Adrenal gland (tissue), 12 donors: ENCODE measurements around the gene KCNH1. TPM values are rescaled to one million over a fixed set of nuclear protein-coding genes. Genes with fewer than 3 reads are reported as not detected.

Source experiments
- DNase-seq, 7 donors: peaks; one replicate each; pipeline ENCODE4 v3.0.0-alpha.2; 2019 to 2020
- H3K27ac ChIP-seq, 5 donors: fragments of 200-600 bp; sonication (generic) in 4 of 5; 1 replicate in 3 of 5; 2 replicates in 2 of 5; pipeline versions ENCODE4 v1.5.1 to v1.8.0; 2016 to 2020; ENCODE audit warnings: mild to moderate bottlenecking in 1 of 5
- H3K27me3 ChIP-seq: fragments of 200-600 bp; 2 replicates; pipeline ENCODE4 v1.8.0; 2021
- H3K36me3 ChIP-seq, 2 donors: fragments of 200-600 bp; replicated peaks in 1 of 2; 1 replicate in 1 of 2; 2 replicates in 1 of 2; pipeline versions ENCODE4 v1.5.1 to v1.8.0; 2018 to 2022
- H3K4me1 ChIP-seq, 2 donors: fragments of 200-600 bp; replicated peaks in 1 of 2; 1 replicate in 1 of 2; 2 replicates in 1 of 2; pipeline versions ENCODE4 v1.5.1 to v1.8.0; 2018 to 2021
- H3K4me3 ChIP-seq, 4 donors: fragments of 200-600 bp; sonication (generic) in 3 of 4; one replicate each; pipeline ENCODE4 v1.5.1; 2016 to 2018
- H3K9me3 ChIP-seq, 3 donors: fragments of 200-600 bp; sonication (generic) in 1 of 3; replicated peaks in 1 of 3; 1 replicate in 2 of 3; 2 replicates in 1 of 3; pipeline versions ENCODE4 v1.5.1 to v1.8.0; 2016 to 2021
- CTCF ChIP-seq, 6 experiments: fragments of 450-650 bp in 4 of 6; fragments of 200-600 bp in 2 of 6; sonication (generic) in 1 of 6; IDR thresholded peaks; 1 replicate in 5 of 6; 2 replicates in 1 of 6; pipeline versions ENCODE4 v1.5.1 to v1.8.0; 2016 to 2021; ENCODE audit warnings: antibody characterized with exemption in 6 of 6, mild to moderate bottlenecking in 2 of 6, moderate library complexity in 1 of 6
- POLR2A ChIP-seq, 2 donors: fragments of 450-650 bp; IDR thresholded peaks; one replicate each; pipeline ENCODE4 v1.6.1; 2017; ENCODE audit warnings: antibody characterized with exemption in 2 of 2, mild to moderate bottlenecking in 2 of 2, moderate library complexity in 1 of 2
- WGBS, 4 donors: extraction: QIAGEN DNeasy Blood & Tissue Kit in 2 of 4; methylation state at CpG; one replicate each; pipeline versions ENCODE4 v1.1.5 to v1.1.7; 2013 to 2017; 5-methylcytosine and 5-hydroxymethylcytosine counted together
- intact Hi-C, 2 donors: fragments of 100-400 bp; cut with DNase I; formaldehyde crosslinking; loops; one replicate each; pipeline versions ENCODE4 v1.14.1 to v1.15.0; 2022 to 2023
- polyA plus RNA-seq, 3 donors: library from polyadenylated mRNA; stranded (reverse); fragments of 200-250 nt in 2 of 3; fragments of 350-450 nt in 1 of 3; fragmentation: Illumina TruSeq in 1 of 3; extraction: RNeasy Lipid Tissue Mini Kit (QIAGEN cat#74804) in 1 of 3; gene quantifications; one replicate each; pipeline ENCODE4 v1.2.3, GENCODE V29; 2013 to 2014
- total RNA-seq, 9 donors: library from RNA; depleted of rRNA in 4 of 9; stranded (reverse); fragments of >200 nt in 4 of 9; fragments of 120-200 nt in 1 of 9; fragmentation: NEBNext Ultra II Directional in 1 of 9; extraction: Animal tissue kit (Norgen Biotek cat#: 25700) in 1 of 9; gene quantifications; one replicate each; pipeline versions ENCODE4 v1.1.0 to v1.2.4, GENCODE V29; 2013 to 2023
- donor health status: healthy with polysubstance abuse.
- donor health status: Bipolar disorder and iron deficiency.
- donor health status: DM: yes; HTN: yes; CAD: no.
- donor health status: DM: no; HTN: no; CAD: no.
- donor health status: DM: no; HTN: no; CAD: no.
- donor health status: DM: yes; HTN: yes; CAD: no.

KCNH1 gene
- total and polyA plus RNA-seq, 12 donors, result 0.15 to 2.2 (median 0.73) TPM; not detected in 4

GRCh38 chr1:210645582-210646257 lies 488.2 kb downstream of the KCNH1 start:
- Histone ChIP-seq H3K27ac (no peak overlapping the region), H3K9me3 (no peaks in the 10 kb centered on the region), H3K4me1 (no peaks in the 10 kb centered on the region), H3K36me3 (no peaks in the 10 kb centered on the region), H3K4me3 (no peak overlapping the region), H3K27me3 (no peaks in the 10 kb centered on the region)
- intact Hi-C loops, result no loop called here
- DNase-seq, result no peak
- 77 to 91% (median 87%) methylated on average over 6 to 7 of the region's 7 CpGs for WGBS, 4 donors
- no peak for TF ChIP-seq CTCF (IDR thresholded peaks at IDR 0.05)
- TF ChIP-seq POLR2A (IDR thresholded peaks at IDR 0.05), result no peak

- H3K27ac ChIP-seq, result no peak overlapping the region
- no peak overlapping the region for H3K4me3 ChIP-seq
- H3K9me3 ChIP-seq, result no peaks in the 10 kb centered on the region
- H3K36me3 ChIP-seq, result no peaks in the 10 kb centered on the region
- no peaks in the 10 kb centered on the region for H3K4me1 ChIP-seq
- 84 to 87% (median 85%) methylated on average over 5 of the region's 5 CpGs for WGBS, 4 donors
- intact Hi-C loops, result no loop called here
- DNase-seq, result no peak
- H3K27me3 ChIP-seq, result no peaks in the 10 kb centered on the region
- TF ChIP-seq POLR2A (IDR thresholded peaks at IDR 0.05) (no peak), CTCF (IDR thresholded peaks at IDR 0.05) (no peak)
These were observed 492.4 kb downstream of the KCNH1 start for GRCh38 chr1:210641582-210641981.

GRCh38 chr1:210635108-210635507 lies 498.8 kb downstream of the KCNH1 start:
- 83 to 94% (median 89%) methylated on average over 2 of the region's 2 CpGs for WGBS, 4 donors
- TF ChIP-seq POLR2A (IDR thresholded peaks at IDR 0.05), result no peak
- TF ChIP-seq CTCF (IDR thresholded peaks at IDR 0.05), result no peak
- Histone ChIP-seq H3K4me1 (no peaks in the 10 kb centered on the region), H3K9me3 (no peaks in the 10 kb centered on the region), H3K27ac (no peak overlapping the region), H3K27me3 (no peaks in the 10 kb centered on the region), H3K36me3 (no peaks in the 10 kb centered on the region), H3K4me3 (no peak overlapping the region)
- DNase-seq, result no peak
- intact Hi-C loops, result no loop called here

- H3K9me3 ChIP-seq, result no peaks in the 10 kb centered on the region
- WGBS, 4 donors, result 92 to 98% (median 94%) methylated on average over 6 of the region's 6 CpGs
- intact Hi-C loops, result no loop called here
- H3K27ac ChIP-seq, result no peak overlapping the region
- no peak overlapping the region for H3K4me3 ChIP-seq
- TF ChIP-seq POLR2A (IDR thresholded peaks at IDR 0.05), result no peak
- TF ChIP-seq CTCF (IDR thresholded peaks at IDR 0.05), result no peak
- no peaks in the 10 kb centered on the region for H3K36me3 ChIP-seq
- H3K27me3 ChIP-seq, result no peaks in the 10 kb centered on the region
- H3K4me1 ChIP-seq, result no peaks in the 10 kb centered on the region
- no peak for DNase-seq
These were observed 500.3 kb downstream of the KCNH1 start for GRCh38 chr1:210633636-210634035.
